ENCODE data around the gene HSD11B1L. TPM values are rescaled to one million over a fixed set of nuclear protein-coding genes. Genes with fewer than 3 reads are reported as not detected.

The HSD11B1L gene
- polyA plus RNA-seq, 3 donors, result 1.9 to 2.5 (median 2.4) TPM

DNA sequence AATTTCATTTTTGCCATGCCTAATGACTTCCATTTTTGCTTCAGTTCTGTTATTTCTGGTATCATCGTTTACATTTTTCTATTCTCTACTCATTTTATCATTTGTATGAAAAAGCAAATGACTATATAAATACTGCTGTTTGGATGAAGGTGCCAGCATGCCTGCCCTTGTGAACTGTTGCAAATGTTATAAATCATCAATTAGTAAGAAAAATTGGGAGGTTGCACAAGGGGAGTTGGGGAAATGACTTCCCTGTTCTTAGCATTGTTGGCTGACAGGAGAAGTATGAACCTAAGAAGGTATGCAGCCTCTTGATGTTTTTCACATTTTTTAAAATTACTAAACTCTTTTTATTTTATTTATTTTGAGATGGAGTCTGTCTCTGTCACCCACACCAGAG lies 42.9 kb upstream of the HSD11B1L start:
- DNase-seq, result no peak
- peaks cover 12% of the 10 kb centered on the region for H3K4me1 Mint-ChIP-seq
- Histone ChIP-seq H3K4me1 (ENCODE audit: control insufficient read depth in 1 of 2, insufficient read depth in 2 of 2, low read length in 2 of 2) (no peaks in the 10 kb centered on the region), H3K27ac (ENCODE audit: low read depth in 1 of 2, low read length in 2 of 2) (peak overlapping the region in 1 of 2 donors; percentile 50), H3K4me3 (replicated peaks in 1 of 3; ENCODE audit: low read depth in 2 of 3, low read length in 3 of 3) (no peak overlapping the region), H3K27me3 (ENCODE audit: control insufficient read depth in 2 of 2, insufficient read depth in 2 of 2, low read length in 2 of 2) (no peaks in the 10 kb centered on the region), H2AFZ (ENCODE audit: insufficient read depth, low read depth, low read length, poor library complexity, severe bottlenecking) (no peak overlapping the region), H3K9me3 (replicated peaks in 1 of 2; ENCODE audit: control insufficient read depth in 1 of 2, insufficient read depth in 1 of 2, low read length in 2 of 2) (no peaks in the 10 kb centered on the region), H3K79me2 (ENCODE audit: insufficient read depth, low read length) (peaks cover 100% of the 10 kb centered on the region), H3K9ac (ENCODE audit: insufficient read depth, low read length, poor library complexity, severe bottlenecking) (no peak overlapping the region), H3K4me2 (replicated peaks; ENCODE audit: extremely low read depth, low read length, poor library complexity, severe bottlenecking) (no peak overlapping the region), H4K20me1 (ENCODE audit: insufficient read depth, low read length) (peaks cover 100% of the 10 kb centered on the region), H3K36me3 (replicated peaks in 1 of 2; ENCODE audit: control insufficient read depth in 1 of 2, insufficient read depth in 2 of 2, low read length in 2 of 2) (peaks cover 18 to 63% of the 10 kb centered on the region in 2 donors)
- peaks cover 23 to 61% of the 10 kb centered on the region in 2 donors for H3K36me3 Mint-ChIP-seq
- no peaks in the 10 kb centered on the region for H3K27me3 Mint-ChIP-seq (ENCODE audit: low read depth in 3 of 3)
- H3K4me3 Mint-ChIP-seq, result no peak overlapping the region
- H3K27ac Mint-ChIP-seq, result peak overlapping the region in 1 of 7 donors; percentile 32
- intact Hi-C loops (cut with micrococcal nuclease), result no loop called here
- H3K9me3 Mint-ChIP-seq, result no peaks in the 10 kb centered on the region
- TF ChIP-seq, protein P1, sequence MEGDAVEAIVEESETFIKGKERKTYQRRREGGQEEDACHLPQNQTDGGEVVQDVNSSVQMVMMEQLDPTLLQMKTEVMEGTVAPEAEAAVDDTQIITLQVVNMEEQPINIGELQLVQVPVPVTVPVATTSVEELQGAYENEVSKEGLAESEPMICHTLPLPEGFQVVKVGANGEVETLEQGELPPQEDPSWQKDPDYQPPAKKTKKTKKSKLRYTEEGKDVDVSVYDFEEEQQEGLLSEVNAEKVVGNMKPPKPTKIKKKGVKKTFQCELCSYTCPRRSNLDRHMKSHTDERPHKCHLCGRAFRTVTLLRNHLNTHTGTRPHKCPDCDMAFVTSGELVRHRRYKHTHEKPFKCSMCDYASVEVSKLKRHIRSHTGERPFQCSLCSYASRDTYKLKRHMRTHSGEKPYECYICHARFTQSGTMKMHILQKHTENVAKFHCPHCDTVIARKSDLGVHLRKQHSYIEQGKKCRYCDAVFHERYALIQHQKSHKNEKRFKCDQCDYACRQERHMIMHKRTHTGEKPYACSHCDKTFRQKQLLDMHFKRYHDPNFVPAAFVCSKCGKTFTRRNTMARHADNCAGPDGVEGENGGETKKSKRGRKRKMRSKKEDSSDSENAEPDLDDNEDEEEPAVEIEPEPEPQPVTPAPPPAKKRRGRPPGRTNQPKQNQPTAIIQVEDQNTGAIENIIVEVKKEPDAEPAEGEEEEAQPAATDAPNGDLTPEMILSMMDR (IDR thresholded peaks at IDR 0.05), result no peak
- WGBS (ENCODE audit: insufficient coverage), result no CpG with 5 or more reads among the region's 1 CpG

DNA sequence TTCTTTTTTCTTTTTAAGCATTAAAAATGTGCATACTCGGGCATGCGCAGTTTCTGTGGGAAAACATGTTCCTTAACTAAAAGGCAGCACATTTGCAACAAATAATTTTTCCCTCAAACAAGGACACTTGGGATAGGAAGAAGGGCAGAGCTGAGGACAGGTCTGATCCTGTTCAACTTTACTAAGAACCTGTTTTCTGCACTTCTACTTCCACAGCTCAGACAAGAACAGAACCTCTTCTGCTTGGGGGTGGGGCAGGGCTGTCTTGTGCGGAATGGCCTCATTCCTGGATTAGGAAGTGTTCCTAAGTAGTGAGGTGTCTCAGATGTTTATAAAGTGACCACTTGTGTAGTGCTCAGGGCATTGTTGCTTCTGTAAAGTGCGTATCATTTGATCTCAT lies 39.7 kb upstream of the HSD11B1L start:
- no peak overlapping the region for H3K4me3 Mint-ChIP-seq
- peaks cover 3% of the 10 kb centered on the region for H3K4me1 Mint-ChIP-seq
- 88% methylated on average over 1 of the region's 4 CpGs for WGBS (ENCODE audit: insufficient coverage)
- H3K27ac ChIP-seq (ENCODE audit: low read depth in 1 of 2, low read length in 2 of 2), result peak overlapping the region in 1 of 2 donors; percentile 20
- H2AFZ ChIP-seq (ENCODE audit: insufficient read depth, low read depth, low read length, poor library complexity, severe bottlenecking), result no peak overlapping the region
- H3K79me2 ChIP-seq (ENCODE audit: insufficient read depth, low read length), result peaks cover 100% of the 10 kb centered on the region
- H3K36me3 ChIP-seq (replicated peaks in 1 of 2; ENCODE audit: control insufficient read depth in 1 of 2, insufficient read depth in 2 of 2, low read length in 2 of 2), result peaks cover 48 to 71% of the 10 kb centered on the region in 2 donors
- TF ChIP-seq, protein P1 (IDR thresholded peaks at IDR 0.05), result no peak
- no peaks in the 10 kb centered on the region for H3K27me3 Mint-ChIP-seq (ENCODE audit: low read depth in 3 of 3)
- no peaks in the 10 kb centered on the region for H3K27me3 ChIP-seq (ENCODE audit: control insufficient read depth in 2 of 2, insufficient read depth in 2 of 2, low read length in 2 of 2)
- no peak overlapping the region for H3K9ac ChIP-seq (ENCODE audit: insufficient read depth, low read length, poor library complexity, severe bottlenecking)
- no peak overlapping the region for H3K4me3 ChIP-seq (replicated peaks in 1 of 3; ENCODE audit: low read depth in 2 of 3, low read length in 3 of 3)
- H3K4me1 ChIP-seq (ENCODE audit: control insufficient read depth in 1 of 2, insufficient read depth in 2 of 2, low read length in 2 of 2), result no peaks in the 10 kb centered on the region
- no peak for DNase-seq
- peaks cover 51 to 79% of the 10 kb centered on the region in 2 donors for H3K36me3 Mint-ChIP-seq
- H3K9me3 Mint-ChIP-seq, result no peaks in the 10 kb centered on the region
- peaks cover 100% of the 10 kb centered on the region for H4K20me1 ChIP-seq (ENCODE audit: insufficient read depth, low read length)
- peak overlapping the region in 2 of 7 donors; percentile 7 to 38 for H3K27ac Mint-ChIP-seq
- intact Hi-C loops (cut with micrococcal nuclease), result no loop called here
- no peak overlapping the region for H3K4me2 ChIP-seq (replicated peaks; ENCODE audit: extremely low read depth, low read length, poor library complexity, severe bottlenecking)
- no peaks in the 10 kb centered on the region for H3K9me3 ChIP-seq (replicated peaks in 1 of 2; ENCODE audit: control insufficient read depth in 1 of 2, insufficient read depth in 1 of 2, low read length in 2 of 2)

All from CD14-positive monocyte (primary cell).